Common myeloid progenitor, CD34-positive (primary cell): ENCODE results near the gene PTPN2.
"Not testable (repeated sequence)": the region's sequence is repeated elsewhere in the genome, so short reads cannot be mapped to it uniquely, and the experiment has no call there.

Experiments used
- CTCF ChIA-PET: fragments of 350-600 bp; sonication (Branson Sonifier 250); formaldehyde crosslinking; loops from one replicate; lab custom pipeline; 2021; ENCODE audit warnings: antibody characterized with exemption; lab: Charles Lee
- POLR2A ChIA-PET: fragments of 350-600 bp; sonication (Branson Sonifier 250); formaldehyde crosslinking; loops from one replicate; lab custom pipeline; 2021; ENCODE audit warnings: antibody characterized with exemption; lab: Charles Lee
- DNase-seq, 3 donors: peaks; one replicate each; pipeline versions ENCODE4 v3.0.0 to v3.0.0-alpha.2; 2013
- H3K27ac ChIP-seq, 2 experiments: 1 replicate in 1 of 2; 2 replicates in 1 of 2; pipeline ENCODE4 v1.7.0; 2013; ENCODE audit warnings: inconsistent platforms in 2 of 2, low read length in 2 of 2, mild to moderate bottlenecking in 2 of 2, low read depth in 1 of 2, moderate library complexity in 1 of 2; ENCODE audit not compliant: severe bottlenecking in 2 of 2, insufficient read depth in 1 of 2, poor library complexity in 1 of 2
- H3K27me3 ChIP-seq, 5 experiments: replicated peaks in 2 of 5; 1 replicate in 3 of 5; 2 replicates in 2 of 5; pipeline versions ENCODE4 v1.6.1 to v1.7.0; 2013; ENCODE audit warnings: low read length in 4 of 5, mild to moderate bottlenecking in 2 of 5, moderate library complexity in 2 of 5, inconsistent platforms in 1 of 5; ENCODE audit not compliant: insufficient read depth in 5 of 5, control insufficient read depth in 4 of 5
- H3K36me3 ChIP-seq, 4 experiments: 1 replicate in 2 of 4; 2 replicates in 2 of 4; pipeline versions ENCODE4 v1.6.1 to v1.7.0; 2013; ENCODE audit warnings: low read length in 3 of 4, control low read depth in 1 of 4, mild to moderate bottlenecking in 1 of 4; ENCODE audit not compliant: control insufficient read depth in 4 of 4, insufficient read depth in 4 of 4
- H3K4me1 ChIP-seq, 4 experiments: 1 replicate in 3 of 4; 2 replicates in 1 of 4; pipeline versions ENCODE4 v1.6.1 to v1.7.1; 2013; ENCODE audit warnings: low read length in 3 of 4, mild to moderate bottlenecking in 3 of 4, control low read depth in 1 of 4, inconsistent platforms in 1 of 4, moderate library complexity in 1 of 4; ENCODE audit not compliant: control insufficient read depth in 4 of 4, insufficient read depth in 4 of 4; ENCODE audit errors: control extremely low read depth in 1 of 4
- H3K4me3 ChIP-seq, 7 experiments: 1 replicate in 4 of 7; 2 replicates in 3 of 7; pipeline versions ENCODE4 v1.5.1 to v1.7.0; 2013; ENCODE audit warnings: mild to moderate bottlenecking in 7 of 7, low read length in 6 of 7, moderate library complexity in 6 of 7, inconsistent platforms in 2 of 7, low read depth in 2 of 7, control low read depth in 1 of 7; ENCODE audit not compliant: insufficient read depth in 4 of 7, control insufficient read depth in 1 of 7; ENCODE audit errors: extremely low read depth in 1 of 7
- H3K9me3 ChIP-seq, 5 experiments: 1 replicate in 4 of 5; 2 replicates in 1 of 5; pipeline versions ENCODE4 v1.6.1 to v1.7.1; 2013; ENCODE audit warnings: low read length in 4 of 5, mild to moderate bottlenecking in 2 of 5, inconsistent platforms in 1 of 5, low read depth in 1 of 5, moderate library complexity in 1 of 5; ENCODE audit not compliant: control insufficient read depth in 4 of 5, insufficient read depth in 2 of 5; ENCODE audit errors: control extremely low read depth in 1 of 5
- WGBS: methylation state at CpG from one replicate; pipeline ENCODE4 v1.1.5; 2013; ENCODE audit not compliant: insufficient coverage; 5-methylcytosine and 5-hydroxymethylcytosine counted together

PTPN2 gene

GRCh38 chr18:12896784-12897333 is 12.8 kb upstream of the PTPN2 start:
- Histone ChIP-seq H3K4me3 (peak overlapping the region in 4 of 7 experiments; percentile 17 to 61 (median 44)), H3K27me3 (peaks cover 0 to 20% (median 8%) of the 10 kb centered on the region in 5 experiments)
- H3K9me3 ChIP-seq, H3K36me3 ChIP-seq, H3K4me1 ChIP-seq, POLR2A ChIA-PET, H3K27ac ChIP-seq: not testable (repeated sequence)
- DNase-seq: peak in 2 of 3 donors; percentile 31 to 46
- WGBS: 18% methylated on average over 10 of the region's 51 CpGs
- CTCF ChIA-PET: interaction anchor here (1.2 to 1.6 kb wide), 2 partner anchors 16 to 149 kb away, joined by 3 to 6 read pairs; no protein-coding TSS in a partner anchor

- Histone ChIP-seq H3K36me3 (no peaks in the 10 kb centered on the region), H3K9me3 (peaks cover 0 to under 1% (median 0%) of the 10 kb centered on the region in 5 experiments), H3K27me3 (peaks cover 0 to 20% (median 9%) of the 10 kb centered on the region in 5 experiments), H3K4me1 (peaks cover 0 to 2% (median 0%) of the 10 kb centered on the region in 4 experiments), H3K4me3 (no peak overlapping the region), H3K27ac (no peak overlapping the region)
- ChIA-PET POLR2A (no interaction called here), CTCF (interaction anchor here (0.7 to 2.1 kb wide), 7 partner anchors 9 to 151 kb away, joined by 3 to 8 read pairs (median 4); no protein-coding TSS in a partner anchor)
- WGBS: no CpG with 5 or more reads among the region's 2 CpGs
- DNase-seq: no peak
These were observed 11.6 kb upstream of the PTPN2 start for GRCh38 chr18:12895626-12896025.

GRCh38 chr18:12895014-12895413 is 11.0 kb upstream of the PTPN2 start:
- no CpG with 5 or more reads among the region's 1 CpG for WGBS
- Histone ChIP-seq H3K9me3 (peaks cover 0 to 5% (median 0%) of the 10 kb centered on the region in 5 experiments), H3K27me3 (peaks cover 0 to 20% (median 9%) of the 10 kb centered on the region in 5 experiments), H3K4me1 (peaks cover 0 to 2% (median 0%) of the 10 kb centered on the region in 4 experiments), H3K36me3 (no peaks in the 10 kb centered on the region), H3K27ac (no peak overlapping the region), H3K4me3 (no peak overlapping the region)
- DNase-seq: no peak
- ChIA-PET POLR2A (interaction anchor here (0.6 kb wide), 1 partner anchor 157 kb away, joined by 3 read pairs; no protein-coding TSS in a partner anchor), CTCF (interaction anchor here (0.7 to 2.1 kb wide), 7 partner anchors 8 to 151 kb away, joined by 3 to 8 read pairs (median 4); no protein-coding TSS in a partner anchor)

GRCh38 chr18:12891561-12891960 is 7.5 kb upstream of the PTPN2 start:
- 100% methylated on average over 3 of the region's 6 CpGs for WGBS
- ChIA-PET POLR2A (no interaction called here), CTCF (interaction anchor here (0.9 to 5.0 kb wide), 18 partner anchors 14 to 268 kb away, joined by 3 to 44 read pairs (median 4); no protein-coding TSS in a partner anchor)
- no peak overlapping the region for H3K4me3 ChIP-seq
- H3K27ac ChIP-seq: no peak overlapping the region
- H3K4me1 ChIP-seq: no peaks in the 10 kb centered on the region
- H3K9me3 ChIP-seq: peaks cover 0 to 5% (median 0%) of the 10 kb centered on the region in 5 experiments
- peaks cover 0 to 11% (median 3%) of the 10 kb centered on the region in 5 experiments for H3K27me3 ChIP-seq
- no peak for DNase-seq
- no peaks in the 10 kb centered on the region for H3K36me3 ChIP-seq

- WGBS: 91% methylated on average over 1 of the region's 3 CpGs
- Histone ChIP-seq H3K9me3 (peaks cover 0 to 5% (median 0%) of the 10 kb centered on the region in 5 experiments), H3K27ac (no peak overlapping the region), H3K36me3 (no peaks in the 10 kb centered on the region), H3K27me3 (peaks cover 0 to 9% (median 3%) of the 10 kb centered on the region in 5 experiments), H3K4me1 (no peaks in the 10 kb centered on the region), H3K4me3 (no peak overlapping the region)
- CTCF ChIA-PET: interaction anchor here (0.7 to 5.0 kb wide), 20 partner anchors 8 to 268 kb away, joined by 3 to 44 read pairs (median 4); no protein-coding TSS in a partner anchor
- DNase-seq: no peak
- POLR2A ChIA-PET: no interaction called here
These were observed 6.9 kb upstream of the PTPN2 start for GRCh38 chr18:12890964-12891363.

- Histone ChIP-seq H3K4me3 (no peak overlapping the region), H3K27me3 (peaks cover 0 to 3% (median 0%) of the 10 kb centered on the region in 5 experiments), H3K9me3 (peaks cover 0 to 5% (median 0%) of the 10 kb centered on the region in 5 experiments), H3K27ac (no peak overlapping the region), H3K36me3 (no peaks in the 10 kb centered on the region), H3K4me1 (peaks cover 11 to 22% (median 18%) of the 10 kb centered on the region in 4 experiments)
- POLR2A ChIA-PET: no interaction called here
- WGBS: 57% methylated on average over 1 of the region's 2 CpGs
- peak; percentile 54 to 60 (median 55) for DNase-seq
- CTCF ChIA-PET: interaction anchor here (0.7 to 2.0 kb wide), 9 partner anchors 9 to 139 kb away, joined by 3 to 10 read pairs (median 3); no protein-coding TSS in a partner anchor
These were observed 2.6 kb upstream of the PTPN2 start for GRCh38 chr18:12886498-12887126.
